Endothelial cell of umbilical vein (primary cell): ENCODE data around the gene ARHGEF37. TPM values are rescaled to one million over a fixed set of nuclear protein-coding genes. Genes with fewer than 3 reads are reported as not detected.

Experiments
- BruUV-seq: library from RNA; stranded (reverse); fragments of 400-500 nt; replicated peaks from 2 replicates; lab custom pipeline; 2021; lab: Mats Ljungman, UMichigan
- CTCF ChIA-PET: fragments of 300-600, 350-600 bp; sonication (Branson Sonifier 250); formaldehyde crosslinking; loops from one replicate; lab custom pipeline; 2021; ENCODE audit warnings: antibody characterized with exemption, inconsistent platforms; lab: Charles Lee
- POLR2A ChIA-PET: fragments of 300-600, 350-600 bp; sonication (Branson Sonifier 250); formaldehyde crosslinking; loops from one replicate; lab custom pipeline; 2021; ENCODE audit warnings: antibody characterized with exemption, inconsistent platforms; lab: Charles Lee
- DNase-seq: peaks from one replicate; pipeline ENCODE4 v3.0.0-alpha.2; 2011; ENCODE audit warnings: low read depth, low spot score
- FAIRE-seq: peaks from 2 replicates; lab custom pipeline; 2011; peaks lifted over from hg19 to GRCh38; lab: Jason Lieb, UNC
- H2AFZ ChIP-seq: 2 replicates; pipeline ENCODE4 v1.6.0; 2012; ENCODE audit warnings: low read depth, low read length, control low read depth, inconsistent platforms
- H3K27ac ChIP-seq: 2 replicates; pipeline ENCODE4 v1.5.1; 2011; ENCODE audit warnings: low read depth, mild to moderate bottlenecking, control low read depth, low read length, moderate library complexity; ENCODE audit not compliant: insufficient read depth
- H3K27me3 ChIP-seq, 2 experiments: 2 replicates each; pipeline versions ENCODE4 v1.6.0 to v1.6.1; 2011; ENCODE audit warnings: low read length in 2 of 2, mixed read lengths in 1 of 2; ENCODE audit not compliant: control insufficient read depth in 2 of 2, insufficient read depth in 2 of 2
- H3K36me3 ChIP-seq, 2 experiments: 2 replicates in 1 of 2; 3 replicates in 1 of 2; pipeline ENCODE4 v1.5.1; 2011; ENCODE audit warnings: low read length in 2 of 2, mild to moderate bottlenecking in 1 of 2, moderate library complexity in 1 of 2; ENCODE audit not compliant: control insufficient read depth in 2 of 2, insufficient read depth in 2 of 2; ENCODE audit errors: extremely low read depth in 1 of 2
- H3K4me1 ChIP-seq: 3 replicates; pipeline ENCODE4 v1.5.1; 2011; ENCODE audit warnings: mild to moderate bottlenecking, low read length; ENCODE audit not compliant: control insufficient read depth, insufficient read depth; ENCODE audit errors: extremely low read depth
- H3K4me2 ChIP-seq: 2 replicates; pipeline ENCODE4 v1.6.1; 2011; ENCODE audit warnings: low read length, control low read depth, mixed read lengths; ENCODE audit not compliant: insufficient read depth
- H3K4me3 ChIP-seq, 3 experiments: fragments of 200-600 bp in 1 of 3; sonication (generic), shearing (Covaris generic) in 1 of 3; replicated peaks in 1 of 3; 2 replicates each; pipeline ENCODE4 v1.5.1; 2011 to 2016; ENCODE audit warnings: control low read depth in 3 of 3, low read length in 3 of 3, mild to moderate bottlenecking in 2 of 3, inconsistent platforms in 1 of 3, low read depth in 1 of 3, moderate library complexity in 1 of 3; ENCODE audit not compliant: insufficient read depth in 1 of 3
- H3K79me2 ChIP-seq: 2 replicates; pipeline ENCODE4 v1.6.0; 2012; ENCODE audit warnings: low read length, inconsistent platforms; ENCODE audit not compliant: control insufficient read depth, insufficient read depth
- H3K9ac ChIP-seq: replicated peaks from 2 replicates; pipeline ENCODE3; 2011; ENCODE audit warnings: low read length, control low read depth; ENCODE audit not compliant: insufficient read depth; ENCODE audit errors: extremely low read depth
- H3K9me1 ChIP-seq: replicated peaks from 3 replicates; pipeline ENCODE4 v1.6.0; 2011; ENCODE audit warnings: mild to moderate bottlenecking, low read length; ENCODE audit not compliant: control insufficient read depth, insufficient read depth; ENCODE audit errors: extremely low read depth
- H3K9me3 ChIP-seq: replicated peaks from 2 replicates; pipeline ENCODE4 v1.5.1; 2012; ENCODE audit warnings: low read length, inconsistent platforms; ENCODE audit not compliant: control insufficient read depth, insufficient read depth
- H4K20me1 ChIP-seq: replicated peaks from 2 replicates; pipeline ENCODE3; 2011; ENCODE audit warnings: mild to moderate bottlenecking, low read length; ENCODE audit not compliant: control insufficient read depth, insufficient read depth; ENCODE audit errors: extremely low read depth
- CTCF ChIP-seq, 2 donors: IDR thresholded peaks; 1 replicate in 1 of 2; 2 replicates in 1 of 2; pipeline ENCODE4 v1.5.1; 2011; ENCODE audit warnings: low read length in 2 of 2, mild to moderate bottlenecking in 2 of 2, moderate library complexity in 2 of 2, control low read depth in 1 of 2, inconsistent platforms in 1 of 2, low read depth in 1 of 2; ENCODE audit not compliant: insufficient read depth in 1 of 2; ENCODE audit errors: extremely low read depth in 1 of 2
- EZH2 ChIP-seq: IDR thresholded peaks from 2 replicates; pipeline ENCODE4 v1.6.1; 2012; ENCODE audit warnings: borderline replicate concordance, low read depth, mild to moderate bottlenecking, moderate library complexity, low read length, inconsistent platforms; ENCODE audit not compliant: severe bottlenecking
- FOS ChIP-seq: IDR thresholded peaks from 2 replicates; pipeline ENCODE4 v1.6.1; 2011; ENCODE audit warnings: mild to moderate bottlenecking, low read length, moderate library complexity, borderline replicate concordance; ENCODE audit not compliant: insufficient read depth
- GATA2 ChIP-seq: IDR thresholded peaks from 2 replicates; pipeline ENCODE4 v1.7.0; 2011; ENCODE audit warnings: low read depth, mild to moderate bottlenecking, moderate library complexity, mixed read lengths, low read length; ENCODE audit not compliant: insufficient read length, insufficient read depth
- JUN ChIP-seq: IDR thresholded peaks from 2 replicates; pipeline ENCODE4 v1.6.1; 2011; ENCODE audit warnings: borderline replicate concordance, low read depth; ENCODE audit not compliant: insufficient read length, insufficient read depth
- MAX ChIP-seq: IDR thresholded peaks from 2 replicates; pipeline ENCODE4 v1.6.1; 2011; ENCODE audit not compliant: insufficient read depth, insufficient read length
- MYC ChIP-seq: IDR thresholded peaks from one replicate; pipeline ENCODE4 v1.6.1; 2011; ENCODE audit warnings: mild to moderate bottlenecking, low read depth, low read length
- POLR2A ChIP-seq: IDR thresholded peaks from 2 replicates; pipeline ENCODE4 v1.6.1; 2012; ENCODE audit warnings: low read depth, mild to moderate bottlenecking, control low read depth, low read length
- POLR2AphosphoS5 ChIP-seq: IDR thresholded peaks from 2 replicates; pipeline ENCODE4 v1.6.1; 2012; ENCODE audit warnings: low read depth, mild to moderate bottlenecking, control low read depth, low read length, moderate library complexity; ENCODE audit not compliant: insufficient read depth
- dilution Hi-C: fragments of 300-500 bp; cut with MboI; formaldehyde crosslinking; loops from one replicate; pipeline ENCODE4 v1.15.0; 2019; ENCODE audit warnings: low sequenced_read_pairs; ENCODE audit not compliant: extremely low pct_ligation_motif_present
- intact Hi-C: fragments of 100-400 bp; cut with micrococcal nuclease; formaldehyde crosslinking; loops from one replicate; pipeline ENCODE4 v1.10.0; 2022
- polyA plus RNA-seq, 4 experiments: library from polyadenylated mRNA; depleted of rRNA in 3 of 4; stranded (reverse) in 3 of 4; unstranded in 1 of 4; fragments of >200 nt; gene quantifications; 2 replicates each; pipeline versions ENCODE4 v1.2.1 to v1.2.3, GENCODE V29; 2011 to 2012; ENCODE audit warnings: missing spikeins in 1 of 4
- total RNA-seq: library from RNA; stranded (reverse); gene quantifications from 2 replicates; pipeline ENCODE4 v1.2.3, GENCODE V29; 2021

ARHGEF37 gene
- total and polyA plus RNA-seq, 2 donors (not counting 3 experiments of a cell fraction or from before 2014, with no cell fraction given): 4.9 to 7.0 TPM

DNA sequence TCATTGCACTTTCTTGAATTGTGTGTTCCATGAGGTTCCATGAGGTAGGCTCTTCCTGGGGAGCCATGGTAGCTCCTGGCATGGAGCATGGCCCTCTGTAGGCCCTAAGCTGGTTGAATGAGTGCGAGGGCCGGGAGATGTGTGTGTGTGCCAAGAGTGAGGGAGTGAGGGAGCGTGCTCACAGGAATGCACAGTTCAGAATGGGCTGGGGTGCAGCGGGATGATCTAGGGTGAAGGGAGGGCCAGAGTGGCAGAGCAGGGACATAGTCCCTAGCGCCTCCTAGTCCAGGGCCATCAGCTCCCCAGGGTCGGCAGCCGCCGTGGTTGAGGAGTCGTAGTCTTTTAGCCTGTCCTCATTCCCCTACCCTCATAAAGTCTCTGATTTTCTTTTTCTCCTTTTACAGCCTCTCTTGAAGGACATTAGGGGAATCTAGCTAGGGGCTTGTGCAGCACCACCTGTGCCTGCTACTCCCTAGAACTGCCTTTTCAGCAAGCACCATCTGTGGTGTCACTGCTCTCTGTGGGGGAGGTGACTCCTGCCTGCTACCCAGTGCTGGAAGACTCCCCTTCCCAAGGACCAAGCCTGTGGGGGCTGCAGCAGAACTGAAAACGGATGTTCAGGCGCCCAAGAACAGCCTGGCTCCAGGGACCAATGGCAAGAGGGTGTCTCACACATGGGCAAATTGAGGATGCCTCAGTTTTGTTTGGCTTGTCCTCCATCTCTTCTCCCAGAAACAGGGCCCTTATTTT is 83.5 kb downstream of the ARHGEF37 start:
- TF ChIP-seq MAX (no peak), FOS (no peak), GATA2 (no peak), CTCF (IDR thresholded peaks at IDR 0.05; ENCODE audit: extremely low read depth in 1 of 2, insufficient read depth in 1 of 2, low read depth in 1 of 2, low read length in 2 of 2) (no peak), JUN (no peak), POLR2AphosphoS5 (no peak), EZH2 (no peak), MYC (no peak), POLR2A (no peak)
- Histone ChIP-seq H3K4me3 (no peak overlapping the region), H3K4me2 (no peak overlapping the region), H3K27ac (no peak overlapping the region), H3K4me1 (no peaks in the 10 kb centered on the region), H3K9me3 (no peaks in the 10 kb centered on the region), H3K79me2 (no peaks in the 10 kb centered on the region), H3K36me3 (no peaks in the 10 kb centered on the region), H2AFZ (no peak overlapping the region), H3K9ac (no peak overlapping the region), H3K9me1 (no peaks in the 10 kb centered on the region), H3K27me3 (peaks cover 2 to 4% of the 10 kb centered on the region in 2 experiments), H4K20me1 (no peaks in the 10 kb centered on the region)
- no peak for FAIRE-seq
- BruUV-seq: no TSS peak
- dilution Hi-C loops (no loop called here), intact Hi-C loops (loop anchor here (10.0 kb wide), 1 partner anchor 330 kb away; no protein-coding TSS in a partner anchor)
- no peak for DNase-seq
- ChIA-PET POLR2A (no interaction called here), CTCF (interaction anchor here (1.6 to 4.7 kb wide), 7 partner anchors 8 to 166 kb away, joined by 4 to 240 read pairs (median 35); no protein-coding TSS in a partner anchor)
